A549 (cell line): Measurements from ENCODE around the gene KRTAP4-12.

Experiments used
- HMGXB4 ChIP-seq: fragments of 250-450 bp; sonication (Bioruptor Pico); IDR thresholded peaks from 2 replicates; pipeline ENCODE4 v1.5.0; 2021; ENCODE audit warnings: mild to moderate bottlenecking, moderate library complexity, borderline replicate concordance
- PBX3 ChIP-seq: IDR thresholded peaks from 2 replicates; pipeline ENCODE4 v1.6.1; 2012
- TFCP2L1 ChIP-seq: fragments of 250-450 bp; sonication (Bioruptor Pico); IDR thresholded peaks from 2 replicates; pipeline ENCODE4 v1.5.0; 2021; ENCODE audit warnings: mild to moderate bottlenecking
- TP53 ChIP-seq: fragments of 250-450 bp; sonication (Bioruptor Pico); IDR thresholded peaks from 2 replicates; pipeline ENCODE4 v1.5.0; 2021; ENCODE audit warnings: mild to moderate bottlenecking, moderate library complexity
- TF ChIP-seq, protein P1 (sequence below): fragments of >200 bp; sonication (Bioruptor Twin); formaldehyde crosslinking; IDR thresholded peaks from 3 replicates; pipeline ENCODE4 v1.5.1; 2016

- TF ChIP-seq PBX3 (no peak), HMGXB4 (CRISPR knock-in tag) (no peak), TFCP2L1 (CRISPR knock-in tag) (no peak), TP53 (CRISPR knock-in tag) (no peak)
- TF ChIP-seq, protein P1, sequence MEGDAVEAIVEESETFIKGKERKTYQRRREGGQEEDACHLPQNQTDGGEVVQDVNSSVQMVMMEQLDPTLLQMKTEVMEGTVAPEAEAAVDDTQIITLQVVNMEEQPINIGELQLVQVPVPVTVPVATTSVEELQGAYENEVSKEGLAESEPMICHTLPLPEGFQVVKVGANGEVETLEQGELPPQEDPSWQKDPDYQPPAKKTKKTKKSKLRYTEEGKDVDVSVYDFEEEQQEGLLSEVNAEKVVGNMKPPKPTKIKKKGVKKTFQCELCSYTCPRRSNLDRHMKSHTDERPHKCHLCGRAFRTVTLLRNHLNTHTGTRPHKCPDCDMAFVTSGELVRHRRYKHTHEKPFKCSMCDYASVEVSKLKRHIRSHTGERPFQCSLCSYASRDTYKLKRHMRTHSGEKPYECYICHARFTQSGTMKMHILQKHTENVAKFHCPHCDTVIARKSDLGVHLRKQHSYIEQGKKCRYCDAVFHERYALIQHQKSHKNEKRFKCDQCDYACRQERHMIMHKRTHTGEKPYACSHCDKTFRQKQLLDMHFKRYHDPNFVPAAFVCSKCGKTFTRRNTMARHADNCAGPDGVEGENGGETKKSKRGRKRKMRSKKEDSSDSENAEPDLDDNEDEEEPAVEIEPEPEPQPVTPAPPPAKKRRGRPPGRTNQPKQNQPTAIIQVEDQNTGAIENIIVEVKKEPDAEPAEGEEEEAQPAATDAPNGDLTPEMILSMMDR: no peak
These were observed 20.1 kb downstream of the KRTAP4-12 start for GRCh38 chr17:41103896-41104295.
